AG20443 (cell line): ENCODE measurements around the gene TMEM214.

ENCODE experiments used
- DNase-seq: peaks from one replicate; pipeline ENCODE4 v3.0.0; 2012; ENCODE audit warnings: low spot score, mixed read lengths

TMEM214 gene

DNA sequence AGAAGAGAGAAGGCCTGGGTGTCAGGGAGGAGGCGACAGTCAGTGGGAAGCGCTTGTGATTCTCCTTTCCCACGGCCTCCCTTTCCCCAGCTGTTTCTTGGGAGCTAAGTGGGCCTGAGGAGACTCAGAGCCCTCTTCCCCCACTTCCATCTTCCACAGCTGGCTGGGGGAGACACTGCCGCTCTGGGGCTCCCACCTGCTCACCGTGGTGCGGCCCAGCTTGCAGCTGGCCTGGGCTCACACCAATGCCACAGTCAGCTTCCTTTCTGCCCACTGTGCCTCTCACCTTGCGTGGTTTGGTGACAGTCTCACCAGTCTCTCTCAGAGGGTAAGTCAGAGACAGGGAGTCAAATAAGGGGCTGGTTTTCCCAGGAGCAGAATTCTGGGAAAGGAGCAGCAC lies 7.1 kb downstream of the TMEM214 start:
- no peak for DNase-seq

DNA sequence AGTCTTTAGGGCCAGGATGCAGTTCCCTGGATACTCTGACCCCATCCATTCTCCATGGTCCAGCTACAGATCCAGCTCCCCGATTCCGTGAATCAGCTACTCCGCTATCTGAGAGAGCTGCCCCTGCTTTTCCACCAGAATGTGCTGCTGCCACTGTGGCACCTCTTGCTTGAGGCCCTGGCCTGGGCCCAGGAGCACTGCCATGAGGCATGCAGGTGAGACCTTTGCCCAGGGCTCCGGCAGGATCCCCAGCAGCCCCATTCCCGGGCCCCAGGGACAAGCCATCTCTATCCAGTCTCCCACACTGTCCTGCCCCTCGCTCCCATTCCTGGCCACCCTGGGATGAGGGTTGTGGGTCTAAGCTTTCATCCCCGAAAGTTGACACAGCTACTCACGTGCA lies 7.5 kb downstream of the TMEM214 start:
- DNase-seq, result no peak

DNA sequence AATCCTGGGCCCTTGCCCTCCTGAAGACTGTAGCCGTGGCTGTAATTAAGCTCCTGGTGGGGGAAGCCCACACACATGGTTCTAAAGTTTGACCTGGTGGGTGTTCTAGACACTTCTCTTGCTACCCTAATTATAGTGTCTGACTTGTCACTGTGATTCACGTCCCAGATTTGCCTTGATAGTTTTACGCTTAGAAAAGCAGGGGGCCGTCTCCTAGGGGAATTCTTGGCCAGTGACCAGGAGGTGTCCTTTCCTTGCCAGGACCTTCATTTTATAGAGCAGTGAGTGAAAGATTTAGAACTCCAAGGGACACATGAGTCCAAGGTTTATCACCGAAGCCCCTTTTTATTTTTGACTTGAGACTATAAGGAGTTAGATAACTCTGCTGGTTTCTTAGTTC lies 9.0 kb downstream of the TMEM214 start:
- DNase-seq, result no peak

DNA sequence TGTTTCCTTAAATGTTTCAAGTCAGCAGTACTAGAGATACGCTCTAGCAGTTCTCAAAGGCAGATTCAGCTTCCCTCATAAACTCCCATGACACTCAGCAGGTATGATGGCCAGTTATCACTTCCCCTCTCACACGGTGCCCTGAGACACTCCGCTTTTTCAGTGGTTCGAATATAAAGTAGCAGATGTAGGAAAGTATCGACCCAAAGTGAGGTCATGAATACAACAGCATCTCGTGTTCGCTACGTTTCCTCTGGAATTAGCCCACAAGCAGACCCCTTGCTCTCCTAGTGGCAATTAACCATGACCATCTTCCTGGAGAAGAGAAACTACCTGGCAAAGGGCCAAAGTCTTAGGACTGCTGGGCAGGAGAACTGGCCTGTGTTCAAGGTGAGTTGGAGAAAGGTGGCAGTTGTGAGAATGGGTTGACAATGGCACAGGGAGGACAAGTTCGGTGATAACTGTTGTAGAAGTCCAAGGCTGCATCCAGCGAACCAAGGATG lies 9.4 kb downstream of the TMEM214 start:
- DNase-seq, result no peak

DNA sequence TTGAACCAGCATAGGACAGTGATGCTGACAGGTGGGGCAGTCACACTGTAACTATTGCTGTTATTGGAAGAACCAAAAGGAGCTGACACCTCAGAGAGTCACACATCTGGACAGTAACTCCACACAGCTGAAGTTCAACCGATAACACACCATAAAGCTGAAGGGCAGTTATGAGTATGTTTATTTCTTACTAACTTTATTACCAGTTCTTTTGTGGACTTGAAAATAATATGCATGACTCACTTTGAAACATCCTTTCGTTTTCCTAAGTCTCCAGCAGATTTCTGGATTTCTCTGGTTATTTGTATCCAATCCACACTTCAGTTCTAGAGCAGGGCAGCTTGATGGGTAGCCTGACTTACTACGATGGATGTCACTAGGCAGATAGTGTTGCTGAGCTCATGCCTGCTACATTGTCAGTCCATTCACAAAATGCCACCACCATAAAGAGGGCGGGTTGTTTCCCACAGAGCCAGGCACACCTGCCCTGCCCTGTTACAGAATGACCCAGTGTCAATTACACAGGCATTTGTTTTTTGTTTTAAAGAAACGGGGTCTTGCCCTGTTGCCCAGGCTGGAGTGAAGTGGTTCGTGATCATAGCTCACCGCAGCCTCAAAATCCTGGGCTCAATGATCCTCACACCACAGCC lies 10.3 kb downstream of the TMEM214 start:
- DNase-seq, result no peak

DNA sequence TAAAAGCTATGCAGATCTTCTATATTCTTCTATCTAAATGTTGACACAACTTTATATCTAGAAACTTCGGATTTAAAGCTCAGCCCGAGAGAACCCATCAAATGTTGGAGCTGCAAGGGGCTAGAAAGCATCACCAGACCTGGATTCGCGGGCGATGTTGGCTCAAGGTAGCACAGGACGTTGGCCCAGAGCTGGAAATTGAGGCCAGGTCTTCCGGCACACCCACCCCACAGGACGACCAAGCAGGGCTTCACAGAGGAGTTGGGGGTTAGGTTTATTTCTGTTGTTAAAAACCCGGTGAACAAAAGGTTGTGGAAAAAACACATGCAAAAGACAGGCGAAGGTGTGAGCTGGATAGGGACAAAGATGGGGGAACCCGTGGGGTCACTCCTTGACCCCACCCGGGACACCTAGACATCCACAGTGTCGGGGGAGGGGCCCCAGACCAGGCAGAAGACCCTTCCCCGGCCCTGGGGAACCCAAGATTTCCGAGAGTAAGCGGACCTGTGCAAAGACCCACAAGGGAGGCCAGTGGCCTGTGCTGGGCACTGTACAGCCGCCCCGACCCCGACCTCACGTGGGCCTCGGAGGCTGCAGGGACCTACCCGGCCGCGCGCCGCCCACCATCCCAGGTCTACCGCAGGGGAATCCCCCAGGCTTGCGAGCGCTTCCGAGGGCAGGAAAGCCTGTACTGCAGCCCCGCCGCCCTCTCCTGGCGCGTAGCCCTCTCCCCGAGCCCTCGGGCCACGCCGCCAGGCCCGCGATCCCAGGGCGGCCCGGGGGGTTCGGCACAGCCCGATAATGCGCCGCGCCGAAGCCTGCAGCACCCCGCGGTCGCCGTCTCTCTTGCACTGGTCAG lies 16.9 kb downstream of the TMEM214 start:
- DNase-seq, result peak; percentile 62

DNA sequence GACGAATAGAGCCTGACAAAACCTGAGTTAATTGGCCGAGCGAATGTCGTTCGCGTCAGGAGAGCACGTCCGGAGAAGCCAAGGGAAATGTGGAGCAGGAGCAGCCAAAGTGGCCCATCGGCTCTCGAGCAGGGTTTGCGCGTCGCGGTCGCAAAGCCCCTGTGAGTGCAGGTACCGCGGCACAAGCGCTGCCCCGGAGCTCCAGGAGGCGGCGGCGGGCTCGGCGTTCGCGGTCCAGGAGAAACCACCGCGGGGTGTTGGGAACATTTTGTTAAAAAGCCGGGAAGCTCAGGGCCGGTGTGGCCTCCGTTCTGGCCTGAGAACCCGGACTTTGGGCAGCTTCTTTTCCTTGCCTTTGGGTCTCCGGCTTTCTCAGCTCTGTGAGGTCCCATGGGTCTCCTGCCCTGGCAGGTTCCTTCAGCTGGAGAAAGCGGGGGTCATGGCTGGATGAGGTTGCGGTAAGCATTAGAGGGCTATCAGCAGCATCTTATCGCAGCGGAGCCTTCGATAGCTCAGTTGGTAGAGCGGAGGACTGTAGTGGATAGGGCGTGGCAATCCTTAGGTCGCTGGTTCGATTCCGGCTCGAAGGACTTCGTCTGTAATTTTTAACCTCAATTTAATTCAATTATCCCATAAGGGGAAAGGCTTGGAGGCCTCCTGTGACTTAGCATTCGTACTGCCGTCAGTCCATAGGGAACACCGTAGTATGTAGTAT lies 17.7 kb downstream of the TMEM214 start:
- DNase-seq, result peak; percentile 86

DNA sequence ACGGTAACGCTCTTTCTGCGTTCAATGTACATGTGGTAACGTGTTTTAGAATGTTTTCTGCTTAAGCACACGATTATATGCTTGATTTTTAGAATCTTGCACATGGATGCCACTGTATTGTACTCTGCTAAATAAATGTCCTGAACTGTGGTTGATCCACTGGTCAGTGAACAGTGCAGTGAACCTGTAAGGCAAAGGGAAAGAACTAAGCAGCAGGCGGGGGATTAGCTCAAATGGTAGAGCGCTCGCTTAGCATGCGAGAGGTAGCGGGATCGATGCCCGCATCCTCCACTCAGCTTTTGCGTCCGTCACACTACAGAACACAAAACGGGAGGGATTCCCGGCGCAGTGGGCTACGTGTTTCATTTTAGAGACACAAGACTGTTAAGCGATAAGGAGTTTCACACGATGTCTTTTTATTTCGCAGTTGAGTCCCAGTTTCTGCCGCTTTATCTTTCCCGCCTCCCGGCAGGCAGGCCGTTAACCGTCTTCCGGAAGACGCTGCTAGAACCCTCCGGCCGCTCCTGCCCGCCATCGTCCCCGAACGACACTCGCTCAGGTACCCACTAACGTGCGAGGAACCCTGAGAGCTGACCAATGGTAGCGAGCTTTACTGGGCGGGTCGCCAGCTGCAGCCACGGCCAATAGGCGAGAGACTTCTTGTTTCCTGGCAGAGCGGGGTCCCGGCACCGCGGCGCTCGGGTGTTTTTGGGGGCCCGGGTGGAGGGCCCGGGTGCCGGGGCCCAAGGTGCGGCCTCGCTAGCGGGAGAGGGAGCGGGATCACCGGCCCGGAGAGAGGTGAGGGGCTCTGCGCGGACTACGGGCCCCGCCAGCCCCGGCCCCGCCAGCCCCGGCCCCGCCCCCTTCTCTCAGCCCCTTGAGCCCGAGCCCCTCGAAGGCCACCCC lies 18.5 kb downstream of the TMEM214 start, which contains the start of gene AGBL5:
AGBL5 (plus strand) TSS at position 673 of the 906 bp plus-strand sequence. CDS start 1,291 bp downstream, outside the sequence.
- DNase-seq, result peak; percentile 97

DNA sequence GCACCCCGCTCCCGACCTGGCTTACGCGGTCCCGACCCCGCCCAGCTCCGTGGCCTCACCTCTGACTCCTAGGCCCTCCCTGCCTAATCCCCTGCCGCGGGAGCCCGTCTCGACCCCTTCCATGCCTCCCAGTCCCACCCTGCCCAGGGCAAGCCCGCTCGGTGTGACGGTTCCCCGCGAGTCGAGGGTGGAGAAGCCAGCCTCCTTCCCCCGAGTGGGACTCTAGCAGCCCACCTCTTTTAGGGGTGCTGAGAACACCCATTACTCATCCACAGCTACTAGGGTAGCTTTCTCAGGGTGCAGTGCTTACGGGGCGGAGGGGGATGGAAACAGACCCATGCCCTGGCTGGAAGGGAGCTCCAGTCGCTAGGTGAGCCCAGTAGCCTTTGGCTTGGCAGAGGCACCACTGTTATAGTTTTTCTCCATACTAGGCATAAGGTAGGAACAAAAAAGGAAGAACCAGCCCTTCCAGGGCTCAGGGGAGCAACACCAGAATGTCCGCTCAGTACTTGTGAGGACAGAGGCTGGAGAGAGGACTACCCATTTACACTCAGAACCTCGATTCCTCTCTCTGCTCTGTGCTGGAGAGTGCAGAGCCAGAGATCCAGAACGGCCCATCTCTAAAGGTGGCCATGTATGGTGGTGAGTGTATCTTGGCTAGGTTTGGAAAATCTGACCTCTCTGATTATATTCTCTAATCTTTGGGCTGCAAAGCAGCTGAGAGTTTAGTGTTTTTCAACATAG lies 19.3 kb downstream of the TMEM214 start:
- no peak for DNase-seq

DNA sequence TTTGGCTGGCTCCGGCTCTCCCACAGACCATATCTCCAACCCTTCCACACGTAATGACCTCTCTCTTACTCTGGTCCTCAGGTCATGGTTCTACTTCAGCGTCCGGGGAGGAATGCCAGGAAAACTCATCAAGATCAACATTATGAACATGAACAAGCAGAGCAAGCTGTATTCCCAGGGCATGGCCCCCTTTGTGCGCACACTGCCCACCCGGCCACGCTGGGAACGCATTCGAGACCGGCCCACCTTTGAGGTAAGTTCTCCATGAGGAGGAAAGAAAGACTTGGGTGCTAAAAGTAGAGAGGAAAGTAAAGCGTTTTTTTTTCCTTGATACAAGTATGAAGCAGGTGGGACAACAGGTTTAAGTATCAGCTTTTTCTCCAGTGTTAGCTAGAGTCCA lies 20.6 kb downstream of the TMEM214 start:
- no peak for DNase-seq

DNA sequence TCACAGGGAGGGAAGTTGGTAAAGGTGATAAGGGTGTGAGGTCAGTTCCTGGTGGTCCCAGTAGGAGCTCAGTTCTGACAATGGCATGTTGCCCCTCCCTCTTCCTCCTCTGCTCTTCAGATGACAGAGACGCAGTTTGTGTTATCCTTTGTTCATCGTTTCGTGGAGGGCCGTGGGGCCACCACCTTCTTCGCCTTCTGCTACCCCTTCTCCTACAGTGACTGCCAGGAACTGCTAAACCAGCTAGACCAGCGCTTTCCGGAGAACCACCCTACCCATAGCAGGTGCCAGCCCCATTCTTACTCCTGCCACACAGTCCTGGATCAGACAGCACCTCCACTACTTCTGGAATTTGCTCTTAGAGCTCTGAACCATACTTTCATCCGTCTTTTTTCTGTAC lies 21.0 kb downstream of the TMEM214 start:
- DNase-seq, result no peak

DNA sequence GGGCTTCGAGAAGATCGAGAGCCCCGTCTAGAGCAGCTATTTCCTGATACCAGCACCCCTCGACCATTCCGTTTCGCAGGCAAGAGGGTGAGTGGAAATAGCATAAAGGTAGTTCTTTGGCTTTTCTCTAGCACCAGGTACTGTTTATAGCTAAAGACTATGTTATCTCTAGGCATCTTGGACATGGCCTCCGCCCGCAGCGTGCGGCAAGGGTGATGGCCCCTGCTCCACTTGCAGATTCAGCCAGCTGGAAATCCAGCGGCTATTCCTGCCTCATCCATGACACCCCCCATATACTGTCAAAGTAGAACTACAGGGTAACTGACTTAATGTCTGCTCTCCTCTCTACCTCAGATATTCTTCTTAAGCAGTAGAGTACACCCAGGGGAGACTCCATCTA lies 22.0 kb downstream of the TMEM214 start:
- no peak for DNase-seq

DNA sequence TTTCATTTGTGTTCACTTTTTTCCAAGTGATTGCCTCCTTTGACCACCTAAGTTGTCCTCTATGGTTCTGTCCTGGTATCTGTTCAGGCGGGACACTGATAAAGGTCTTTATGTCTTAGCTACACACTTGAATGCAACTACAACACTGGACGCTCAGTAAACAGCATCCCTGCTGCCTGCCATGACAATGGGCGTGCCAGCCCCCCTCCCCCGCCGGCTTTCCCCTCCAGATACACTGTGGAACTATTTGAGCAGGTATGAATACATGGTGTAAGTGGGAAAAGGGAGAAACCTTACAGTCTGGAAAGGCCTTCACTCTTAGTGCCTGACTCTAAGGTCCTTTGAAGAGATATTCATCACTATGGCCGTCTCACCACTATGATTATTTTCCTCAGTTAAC lies 24.4 kb downstream of the TMEM214 start:
- DNase-seq, result no peak

DNA sequence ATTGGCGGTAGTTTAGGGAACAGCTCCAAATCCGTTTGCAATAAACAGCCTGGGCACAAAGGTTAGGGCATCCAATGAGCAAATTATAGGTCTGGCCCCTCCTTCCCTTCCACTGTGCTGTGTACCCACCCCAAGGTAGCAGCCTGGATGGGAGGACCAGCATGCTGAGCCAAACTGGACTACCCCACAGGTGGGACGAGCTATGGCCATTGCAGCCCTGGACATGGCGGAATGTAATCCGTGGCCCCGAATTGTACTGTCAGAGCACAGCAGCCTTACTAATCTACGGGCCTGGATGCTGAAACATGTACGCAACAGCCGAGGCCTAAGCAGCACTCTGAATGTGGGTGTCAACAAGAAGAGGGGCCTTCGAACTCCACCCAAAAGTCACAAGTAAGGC lies 25.4 kb downstream of the TMEM214 start:
- DNase-seq, result no peak

DNA sequence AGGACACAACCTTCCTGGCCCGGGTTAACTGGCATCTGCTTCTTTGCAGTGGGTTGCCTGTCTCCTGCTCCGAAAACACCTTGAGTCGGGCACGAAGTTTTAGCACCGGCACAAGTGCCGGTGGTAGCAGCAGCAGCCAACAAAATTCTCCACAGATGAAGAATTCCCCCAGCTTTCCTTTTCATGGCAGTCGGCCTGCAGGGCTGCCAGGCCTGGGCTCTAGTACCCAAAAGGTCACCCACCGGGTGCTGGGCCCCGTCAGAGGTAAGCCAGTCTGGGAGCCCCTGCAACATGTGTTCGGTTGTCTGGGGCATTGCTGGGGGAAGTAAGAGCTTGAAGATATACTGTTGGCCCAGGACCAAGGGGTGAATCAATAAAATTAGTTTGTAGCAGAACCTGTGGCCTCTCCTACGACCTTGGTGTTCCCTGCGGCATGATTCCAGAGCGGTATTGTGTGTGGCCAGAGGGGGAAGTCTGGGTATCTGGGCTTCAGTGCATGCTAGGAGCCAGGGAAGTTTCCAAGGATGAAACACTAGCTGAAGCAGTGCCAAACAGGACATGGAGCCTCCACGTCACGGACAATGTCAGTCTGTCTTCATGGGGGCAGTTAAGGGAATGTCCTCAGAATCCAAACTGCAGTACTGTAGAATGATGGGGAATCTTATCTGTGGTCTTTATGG lies 26.5 kb downstream of the TMEM214 start:
- no peak for DNase-seq

DNA sequence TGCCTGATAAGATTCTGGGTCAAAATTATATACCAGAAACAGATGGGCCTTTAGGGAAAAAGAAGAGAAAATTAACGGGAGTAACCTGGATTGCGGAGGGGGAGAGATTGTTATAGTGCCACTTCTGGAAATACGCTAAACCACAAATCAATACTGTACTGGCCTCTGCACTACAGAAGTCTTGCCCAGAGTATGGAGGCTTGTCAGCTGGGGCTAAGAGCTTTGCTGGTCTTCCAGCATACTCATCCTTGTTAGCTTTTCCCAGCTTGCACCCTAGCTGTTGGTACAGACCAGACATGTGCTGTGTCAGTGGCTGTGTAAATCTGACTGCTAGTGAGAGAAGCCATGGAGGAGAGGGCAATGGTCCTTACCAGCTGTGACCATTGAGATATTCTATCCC lies 27.6 kb downstream of the TMEM214 start:
- no peak for DNase-seq

DNA sequence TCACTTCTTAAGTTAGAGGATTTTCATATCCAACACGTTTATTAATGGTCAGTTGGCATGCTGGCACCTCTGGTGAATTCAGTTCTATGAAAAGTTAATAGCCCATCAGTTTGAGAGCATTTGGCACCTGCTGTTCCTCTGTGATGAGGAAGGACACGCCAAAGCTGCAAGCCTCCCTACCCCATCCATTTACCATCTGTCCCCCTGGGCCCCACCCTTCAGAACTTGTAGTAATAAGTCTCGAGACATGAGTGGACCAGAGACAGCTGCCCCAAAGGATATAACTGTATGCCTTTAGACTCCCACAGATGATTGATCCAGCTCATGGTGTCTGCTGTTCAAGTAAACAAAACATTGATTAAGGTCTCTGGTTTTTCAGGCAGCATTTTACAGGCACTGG lies 32.4 kb downstream of the TMEM214 start:
- no peak for DNase-seq

DNA sequence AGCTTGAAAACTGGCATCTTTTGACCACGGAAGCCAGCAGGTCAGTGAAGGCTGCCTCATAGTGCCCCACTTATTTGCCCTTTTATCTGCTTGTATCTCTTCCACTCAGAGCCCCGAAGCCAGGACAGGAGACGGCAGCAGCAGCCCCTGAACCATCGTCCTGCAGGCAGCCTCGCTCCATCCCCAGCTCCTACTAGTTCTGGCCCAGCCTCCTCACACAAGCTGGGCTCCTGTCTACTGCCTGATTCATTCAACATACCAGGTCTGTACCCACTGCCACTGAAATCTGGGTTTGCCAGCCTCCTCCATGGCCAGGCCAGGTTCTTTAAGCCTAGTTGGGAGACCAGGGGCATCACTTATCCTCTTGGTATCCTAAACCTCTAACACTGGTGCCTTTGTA lies 34.6 kb downstream of the TMEM214 start:
- no peak for DNase-seq

DNA sequence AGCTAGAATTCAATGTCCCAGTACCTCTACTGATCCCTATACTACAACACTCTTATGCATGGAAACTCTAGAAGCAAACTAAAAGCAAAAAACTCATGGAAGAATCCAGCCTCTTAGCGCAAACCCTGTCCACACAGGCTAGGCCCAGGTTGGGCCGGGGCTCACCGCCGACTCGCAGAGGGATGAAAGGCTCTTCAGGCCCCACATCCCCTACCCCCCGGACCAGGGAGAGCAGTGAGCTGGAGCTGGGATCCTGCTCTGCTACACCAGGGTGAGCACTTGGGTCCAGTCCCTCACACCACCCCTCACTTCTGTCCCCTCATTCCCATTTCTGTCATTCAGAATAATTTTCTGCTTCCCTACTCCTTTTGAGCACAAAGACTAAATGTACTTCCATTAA lies 36.7 kb downstream of the TMEM214 start:
- DNase-seq, result no peak

DNA sequence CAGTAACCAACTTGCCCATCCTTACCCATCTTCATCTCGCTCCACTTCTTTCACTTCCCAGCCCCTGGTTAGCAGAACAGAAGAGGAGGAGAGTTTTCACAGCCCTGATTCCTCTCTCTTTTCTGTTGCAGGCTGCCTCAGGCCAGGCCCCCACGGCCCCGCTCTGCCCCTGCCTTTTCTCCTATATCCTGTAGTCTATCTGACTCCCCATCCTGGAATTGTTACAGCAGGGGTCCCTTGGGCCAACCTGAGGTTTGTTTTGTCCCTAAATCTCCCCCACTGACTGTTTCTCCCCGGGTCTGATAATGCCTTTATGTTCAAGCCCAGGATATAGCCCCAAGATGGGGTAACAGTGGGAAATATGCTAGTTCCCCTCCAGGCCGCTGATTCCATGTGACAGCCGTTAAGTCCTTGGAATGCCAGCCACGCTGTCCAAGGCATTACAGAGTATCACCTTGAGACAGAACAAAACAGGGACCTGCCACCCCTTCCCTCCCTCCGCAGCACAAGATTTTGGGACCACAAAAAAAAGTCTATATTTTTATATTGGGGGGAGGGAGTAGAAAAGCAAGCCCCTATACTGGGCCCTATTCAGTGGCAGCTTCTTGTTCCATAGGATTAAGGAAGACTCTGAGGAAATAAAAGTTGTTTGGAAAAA lies 37.3 kb downstream of the TMEM214 start:
- no peak for DNase-seq
